ENCODE measurements around the gene NR4A3. TPM values are rescaled to one million over a fixed set of nuclear protein-coding genes. Genes with fewer than 3 reads are reported as not detected.

Gene NR4A3
- total and polyA plus RNA-seq, 2 experiments from 2014 or later: 0.10 to 0.17 TPM

DNA sequence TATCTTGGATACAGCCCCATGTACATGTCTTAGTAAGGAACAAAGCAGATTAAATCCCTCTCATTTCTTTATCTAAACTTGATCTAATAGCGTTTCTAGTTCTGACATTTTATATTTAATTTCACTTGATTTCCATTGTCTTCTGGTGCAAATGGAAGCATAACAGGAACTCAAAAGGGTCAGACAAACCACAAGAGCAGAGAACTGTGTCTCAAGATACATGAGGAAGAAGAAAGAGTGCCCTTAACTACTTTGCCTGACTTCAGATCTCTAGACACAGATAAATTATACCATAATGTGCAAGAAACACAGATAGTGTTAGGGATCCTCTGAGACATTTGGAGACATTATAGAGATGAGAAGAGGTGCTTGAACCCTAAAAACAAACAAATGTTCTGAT, 64.1 kb downstream of the NR4A3 start:
- no peaks in the 10 kb centered on the region for H3K27me3 Mint-ChIP-seq (ENCODE audit: insufficient read depth, low read depth, poor library complexity)

More for the DNA sequence above, 64.1 kb downstream of the NR4A3 start:
- Mint-ChIP-seq H3K9me3 (no peaks in the 10 kb centered on the region; the same call in 2 of the 3 replicates), H3K27ac (no peak overlapping the region), H3K36me3 (ENCODE audit: low read depth) (no peaks in the 10 kb centered on the region), H3K4me3 (no peak overlapping the region), H3K4me1 (no peaks in the 10 kb centered on the region)
- Histone ChIP-seq H3K79me2 (replicated peaks; ENCODE audit: insufficient read depth) (no peaks in the 10 kb centered on the region), H3F3A (replicated peaks; ENCODE audit: low read depth) (no peaks in the 10 kb centered on the region), H3K27me3 (ENCODE audit: insufficient read depth) (no peaks in the 10 kb centered on the region), H3K4me1 (ENCODE audit: insufficient read depth) (no peaks in the 10 kb centered on the region), H2AFZ (no peak overlapping the region), H4K20me1 (replicated peaks; ENCODE audit: insufficient read depth) (no peaks in the 10 kb centered on the region), H3K9me2 (ENCODE audit: insufficient read depth) (no peaks in the 10 kb centered on the region), H3K36me3 (ENCODE audit: insufficient read depth) (no peaks in the 10 kb centered on the region), H3K27ac (ENCODE audit: low read depth) (no peak overlapping the region), H3K4me2 (no peak overlapping the region), H3K4me3 (no peak overlapping the region)
- TF ChIP-seq EZH2 (IDR thresholded peaks at IDR 0.05; ENCODE audit: low read depth, unreplicated experiment) (no peak), JUNB (IDR thresholded peaks at IDR 0.05; ENCODE audit: unreplicated experiment) (no peak), CREB1 (CRISPR knock-in tag; IDR thresholded peaks at IDR 0.05; ENCODE audit: low read depth) (no peak), POLR2AphosphoS5 (IDR thresholded peaks at IDR 0.05; ENCODE audit: low read depth) (no peak), STAT1 (IDR thresholded peaks at IDR 0.05; ENCODE audit: unreplicated experiment) (no peak), NANOG (IDR thresholded peaks at IDR 0.05; ENCODE audit: borderline replicate concordance) (no peak), EZH2phosphoT487 (IDR thresholded peaks at IDR 0.05; ENCODE audit: unreplicated experiment) (no peak), ZNF331 (CRISPR knock-in tag; IDR thresholded peaks at IDR 0.05; ENCODE audit: low read depth) (no peak), ZNF114 (CRISPR knock-in tag; IDR thresholded peaks at IDR 0.05) (no peak)
- TF ChIP-seq, protein P1, sequence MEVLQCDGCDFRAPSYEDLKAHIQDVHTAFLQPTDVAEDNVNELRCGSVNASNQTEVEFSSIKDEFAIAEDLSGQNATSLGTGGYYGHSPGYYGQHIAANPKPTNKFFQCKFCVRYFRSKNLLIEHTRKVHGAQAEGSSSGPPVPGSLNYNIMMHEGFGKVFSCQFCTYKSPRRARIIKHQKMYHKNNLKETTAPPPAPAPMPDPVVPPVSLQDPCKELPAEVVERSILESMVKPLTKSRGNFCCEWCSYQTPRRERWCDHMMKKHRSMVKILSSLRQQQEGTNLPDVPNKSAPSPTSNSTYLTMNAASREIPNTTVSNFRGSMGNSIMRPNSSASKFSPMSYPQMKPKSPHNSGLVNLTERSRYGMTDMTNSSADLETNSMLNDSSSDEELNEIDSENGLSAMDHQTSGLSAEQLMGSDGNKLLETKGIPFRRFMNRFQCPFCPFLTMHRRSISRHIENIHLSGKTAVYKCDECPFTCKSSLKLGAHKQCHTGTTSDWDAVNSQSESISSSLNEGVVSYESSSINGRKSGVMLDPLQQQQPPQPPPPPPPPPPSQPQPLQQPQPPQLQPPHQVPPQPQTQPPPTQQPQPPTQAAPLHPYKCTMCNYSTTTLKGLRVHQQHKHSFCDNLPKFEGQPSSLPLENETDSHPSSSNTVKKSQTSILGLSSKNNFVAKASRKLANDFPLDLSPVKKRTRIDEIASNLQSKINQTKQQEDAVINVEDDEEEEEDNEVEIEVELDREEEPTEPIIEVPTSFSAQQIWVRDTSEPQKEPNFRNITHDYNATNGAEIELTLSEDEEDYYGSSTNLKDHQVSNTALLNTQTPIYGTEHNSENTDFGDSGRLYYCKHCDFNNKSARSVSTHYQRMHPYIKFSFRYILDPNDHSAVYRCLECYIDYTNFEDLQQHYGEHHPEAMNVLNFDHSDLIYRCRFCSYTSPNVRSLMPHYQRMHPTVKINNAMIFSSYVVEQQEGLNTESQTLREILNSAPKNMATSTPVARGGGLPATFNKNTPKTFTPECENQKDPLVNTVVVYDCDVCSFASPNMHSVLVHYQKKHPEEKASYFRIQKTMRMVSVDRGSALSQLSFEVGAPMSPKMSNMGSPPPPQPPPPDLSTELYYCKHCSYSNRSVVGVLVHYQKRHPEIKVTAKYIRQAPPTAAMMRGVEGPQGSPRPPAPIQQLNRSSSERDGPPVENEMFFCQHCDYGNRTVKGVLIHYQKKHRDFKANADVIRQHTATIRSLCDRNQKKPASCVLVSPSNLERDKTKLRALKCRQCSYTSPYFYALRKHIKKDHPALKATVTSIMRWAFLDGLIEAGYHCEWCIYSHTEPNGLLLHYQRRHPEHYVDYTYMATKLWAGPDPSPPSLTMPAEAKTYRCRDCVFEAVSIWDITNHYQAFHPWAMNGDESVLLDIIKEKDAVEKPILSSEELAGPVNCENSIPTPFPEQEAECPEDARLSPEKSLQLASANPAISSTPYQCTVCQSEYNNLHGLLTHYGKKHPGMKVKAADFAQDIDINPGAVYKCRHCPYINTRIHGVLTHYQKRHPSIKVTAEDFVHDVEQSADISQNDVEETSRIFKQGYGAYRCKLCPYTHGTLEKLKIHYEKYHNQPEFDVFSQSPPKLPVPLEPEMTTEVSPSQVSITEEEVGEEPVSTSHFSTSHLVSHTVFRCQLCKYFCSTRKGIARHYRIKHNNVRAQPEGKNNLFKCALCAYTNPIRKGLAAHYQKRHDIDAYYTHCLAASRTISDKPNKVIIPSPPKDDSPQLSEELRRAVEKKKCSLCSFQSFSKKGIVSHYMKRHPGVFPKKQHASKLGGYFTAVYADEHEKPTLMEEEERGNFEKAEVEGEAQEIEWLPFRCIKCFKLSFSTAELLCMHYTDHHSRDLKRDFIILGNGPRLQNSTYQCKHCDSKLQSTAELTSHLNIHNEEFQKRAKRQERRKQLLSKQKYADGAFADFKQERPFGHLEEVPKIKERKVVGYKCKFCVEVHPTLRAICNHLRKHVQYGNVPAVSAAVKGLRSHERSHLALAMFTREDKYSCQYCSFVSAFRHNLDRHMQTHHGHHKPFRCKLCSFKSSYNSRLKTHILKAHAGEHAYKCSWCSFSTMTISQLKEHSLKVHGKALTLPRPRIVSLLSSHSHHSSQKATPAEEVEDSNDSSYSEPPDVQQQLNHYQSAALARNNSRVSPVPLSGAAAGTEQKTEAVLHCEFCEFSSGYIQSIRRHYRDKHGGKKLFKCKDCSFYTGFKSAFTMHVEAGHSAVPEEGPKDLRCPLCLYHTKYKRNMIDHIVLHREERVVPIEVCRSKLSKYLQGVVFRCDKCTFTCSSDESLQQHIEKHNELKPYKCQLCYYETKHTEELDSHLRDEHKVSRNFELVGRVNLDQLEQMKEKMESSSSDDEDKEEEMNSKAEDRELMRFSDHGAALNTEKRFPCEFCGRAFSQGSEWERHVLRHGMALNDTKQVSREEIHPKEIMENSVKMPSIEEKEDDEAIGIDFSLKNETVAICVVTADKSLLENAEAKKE (CRISPR knock-in tag; IDR thresholded peaks at IDR 0.05): no peak
- TF ChIP-seq, protein P2, sequence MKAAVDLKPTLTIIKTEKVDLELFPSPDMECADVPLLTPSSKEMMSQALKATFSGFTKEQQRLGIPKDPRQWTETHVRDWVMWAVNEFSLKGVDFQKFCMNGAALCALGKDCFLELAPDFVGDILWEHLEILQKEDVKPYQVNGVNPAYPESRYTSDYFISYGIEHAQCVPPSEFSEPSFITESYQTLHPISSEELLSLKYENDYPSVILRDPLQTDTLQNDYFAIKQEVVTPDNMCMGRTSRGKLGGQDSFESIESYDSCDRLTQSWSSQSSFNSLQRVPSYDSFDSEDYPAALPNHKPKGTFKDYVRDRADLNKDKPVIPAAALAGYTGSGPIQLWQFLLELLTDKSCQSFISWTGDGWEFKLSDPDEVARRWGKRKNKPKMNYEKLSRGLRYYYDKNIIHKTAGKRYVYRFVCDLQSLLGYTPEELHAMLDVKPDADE (IDR thresholded peaks at IDR 0.05): no peak
- TF ChIP-seq, protein P3, sequence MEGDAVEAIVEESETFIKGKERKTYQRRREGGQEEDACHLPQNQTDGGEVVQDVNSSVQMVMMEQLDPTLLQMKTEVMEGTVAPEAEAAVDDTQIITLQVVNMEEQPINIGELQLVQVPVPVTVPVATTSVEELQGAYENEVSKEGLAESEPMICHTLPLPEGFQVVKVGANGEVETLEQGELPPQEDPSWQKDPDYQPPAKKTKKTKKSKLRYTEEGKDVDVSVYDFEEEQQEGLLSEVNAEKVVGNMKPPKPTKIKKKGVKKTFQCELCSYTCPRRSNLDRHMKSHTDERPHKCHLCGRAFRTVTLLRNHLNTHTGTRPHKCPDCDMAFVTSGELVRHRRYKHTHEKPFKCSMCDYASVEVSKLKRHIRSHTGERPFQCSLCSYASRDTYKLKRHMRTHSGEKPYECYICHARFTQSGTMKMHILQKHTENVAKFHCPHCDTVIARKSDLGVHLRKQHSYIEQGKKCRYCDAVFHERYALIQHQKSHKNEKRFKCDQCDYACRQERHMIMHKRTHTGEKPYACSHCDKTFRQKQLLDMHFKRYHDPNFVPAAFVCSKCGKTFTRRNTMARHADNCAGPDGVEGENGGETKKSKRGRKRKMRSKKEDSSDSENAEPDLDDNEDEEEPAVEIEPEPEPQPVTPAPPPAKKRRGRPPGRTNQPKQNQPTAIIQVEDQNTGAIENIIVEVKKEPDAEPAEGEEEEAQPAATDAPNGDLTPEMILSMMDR (conservative IDR thresholded peaks at IDR 0.05; ENCODE audit: low read depth in 2 of 2): no peak
- TF ChIP-seq, protein P4, sequence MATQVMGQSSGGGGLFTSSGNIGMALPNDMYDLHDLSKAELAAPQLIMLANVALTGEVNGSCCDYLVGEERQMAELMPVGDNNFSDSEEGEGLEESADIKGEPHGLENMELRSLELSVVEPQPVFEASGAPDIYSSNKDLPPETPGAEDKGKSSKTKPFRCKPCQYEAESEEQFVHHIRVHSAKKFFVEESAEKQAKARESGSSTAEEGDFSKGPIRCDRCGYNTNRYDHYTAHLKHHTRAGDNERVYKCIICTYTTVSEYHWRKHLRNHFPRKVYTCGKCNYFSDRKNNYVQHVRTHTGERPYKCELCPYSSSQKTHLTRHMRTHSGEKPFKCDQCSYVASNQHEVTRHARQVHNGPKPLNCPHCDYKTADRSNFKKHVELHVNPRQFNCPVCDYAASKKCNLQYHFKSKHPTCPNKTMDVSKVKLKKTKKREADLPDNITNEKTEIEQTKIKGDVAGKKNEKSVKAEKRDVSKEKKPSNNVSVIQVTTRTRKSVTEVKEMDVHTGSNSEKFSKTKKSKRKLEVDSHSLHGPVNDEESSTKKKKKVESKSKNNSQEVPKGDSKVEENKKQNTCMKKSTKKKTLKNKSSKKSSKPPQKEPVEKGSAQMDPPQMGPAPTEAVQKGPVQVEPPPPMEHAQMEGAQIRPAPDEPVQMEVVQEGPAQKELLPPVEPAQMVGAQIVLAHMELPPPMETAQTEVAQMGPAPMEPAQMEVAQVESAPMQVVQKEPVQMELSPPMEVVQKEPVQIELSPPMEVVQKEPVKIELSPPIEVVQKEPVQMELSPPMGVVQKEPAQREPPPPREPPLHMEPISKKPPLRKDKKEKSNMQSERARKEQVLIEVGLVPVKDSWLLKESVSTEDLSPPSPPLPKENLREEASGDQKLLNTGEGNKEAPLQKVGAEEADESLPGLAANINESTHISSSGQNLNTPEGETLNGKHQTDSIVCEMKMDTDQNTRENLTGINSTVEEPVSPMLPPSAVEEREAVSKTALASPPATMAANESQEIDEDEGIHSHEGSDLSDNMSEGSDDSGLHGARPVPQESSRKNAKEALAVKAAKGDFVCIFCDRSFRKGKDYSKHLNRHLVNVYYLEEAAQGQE (IDR thresholded peaks at IDR 0.05; ENCODE audit: unreplicated experiment): no peak
- DNase-seq (ENCODE audit: low spot score) (no peak), ATAC-seq (no peak)

Measured in GM23338 (cell line).